AG09309 (cell line): ENCODE data around the gene FBXO11.
"Not testable (repeated sequence)": the region's sequence is repeated elsewhere in the genome, so short reads cannot be mapped to it uniquely, and the experiment has no call there.

ENCODE experiments used
- DNase-seq: peaks from one replicate; pipeline ENCODE4 v3.0.0-alpha.2; 2010; ENCODE audit warnings: low read depth
- H3K4me3 ChIP-seq: 2 replicates; pipeline ENCODE4 v1.5.1; 2011; ENCODE audit warnings: mild to moderate bottlenecking, low read depth, low read length, moderate library complexity; ENCODE audit not compliant: control insufficient read depth
- TF ChIP-seq, protein P1 (sequence below): IDR thresholded peaks from 2 replicates; pipeline ENCODE4 v1.5.1; 2011; ENCODE audit warnings: mild to moderate bottlenecking, low read depth, low read length, inconsistent platforms; ENCODE audit not compliant: insufficient read depth, control insufficient read depth; ENCODE audit errors: missing control alignments

FBXO11 gene

GRCh38 chr2:47905386-47906156, 727 bp downstream of the FBXO11 start:
- TF ChIP-seq, protein P1, sequence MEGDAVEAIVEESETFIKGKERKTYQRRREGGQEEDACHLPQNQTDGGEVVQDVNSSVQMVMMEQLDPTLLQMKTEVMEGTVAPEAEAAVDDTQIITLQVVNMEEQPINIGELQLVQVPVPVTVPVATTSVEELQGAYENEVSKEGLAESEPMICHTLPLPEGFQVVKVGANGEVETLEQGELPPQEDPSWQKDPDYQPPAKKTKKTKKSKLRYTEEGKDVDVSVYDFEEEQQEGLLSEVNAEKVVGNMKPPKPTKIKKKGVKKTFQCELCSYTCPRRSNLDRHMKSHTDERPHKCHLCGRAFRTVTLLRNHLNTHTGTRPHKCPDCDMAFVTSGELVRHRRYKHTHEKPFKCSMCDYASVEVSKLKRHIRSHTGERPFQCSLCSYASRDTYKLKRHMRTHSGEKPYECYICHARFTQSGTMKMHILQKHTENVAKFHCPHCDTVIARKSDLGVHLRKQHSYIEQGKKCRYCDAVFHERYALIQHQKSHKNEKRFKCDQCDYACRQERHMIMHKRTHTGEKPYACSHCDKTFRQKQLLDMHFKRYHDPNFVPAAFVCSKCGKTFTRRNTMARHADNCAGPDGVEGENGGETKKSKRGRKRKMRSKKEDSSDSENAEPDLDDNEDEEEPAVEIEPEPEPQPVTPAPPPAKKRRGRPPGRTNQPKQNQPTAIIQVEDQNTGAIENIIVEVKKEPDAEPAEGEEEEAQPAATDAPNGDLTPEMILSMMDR: no peak
- DNase-seq: no peak
- H3K4me3 ChIP-seq: peak overlapping the region; percentile 89

DNA sequence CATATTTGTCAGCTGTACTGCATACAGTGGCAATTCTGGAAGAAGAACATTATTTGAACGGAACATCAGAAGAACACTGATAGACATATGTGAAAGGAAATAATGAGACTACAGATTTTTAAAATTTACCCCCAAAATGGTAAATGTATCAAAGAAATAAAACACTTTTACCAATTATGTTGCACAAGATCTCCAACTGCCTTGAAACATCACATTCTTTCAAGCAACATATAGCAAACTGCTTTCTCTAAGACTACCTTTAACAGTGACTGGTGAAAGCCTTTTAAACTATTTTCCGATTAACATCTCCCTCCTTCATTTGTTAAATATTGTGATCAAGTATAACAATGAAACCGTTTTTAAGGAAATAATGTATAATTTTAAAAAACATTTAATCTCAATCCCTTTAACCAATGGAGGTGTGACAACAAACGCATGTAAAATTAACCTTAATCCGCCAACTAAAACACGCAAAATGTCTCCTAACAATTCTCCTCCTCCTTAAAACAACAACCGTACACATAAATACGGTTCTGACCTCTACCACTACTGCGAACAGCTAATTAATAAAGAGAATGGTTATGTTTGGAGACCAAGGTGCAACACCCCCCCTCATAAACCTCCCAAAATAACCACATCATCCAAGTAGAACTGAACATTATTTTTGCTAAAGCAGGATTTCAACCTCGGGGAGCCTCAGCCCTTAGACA, 2.4 kb downstream of the FBXO11 start:
- no peak for DNase-seq
- TF ChIP-seq, protein P1: no peak
- peak overlapping the region; percentile 89 for H3K4me3 ChIP-seq

DNA sequence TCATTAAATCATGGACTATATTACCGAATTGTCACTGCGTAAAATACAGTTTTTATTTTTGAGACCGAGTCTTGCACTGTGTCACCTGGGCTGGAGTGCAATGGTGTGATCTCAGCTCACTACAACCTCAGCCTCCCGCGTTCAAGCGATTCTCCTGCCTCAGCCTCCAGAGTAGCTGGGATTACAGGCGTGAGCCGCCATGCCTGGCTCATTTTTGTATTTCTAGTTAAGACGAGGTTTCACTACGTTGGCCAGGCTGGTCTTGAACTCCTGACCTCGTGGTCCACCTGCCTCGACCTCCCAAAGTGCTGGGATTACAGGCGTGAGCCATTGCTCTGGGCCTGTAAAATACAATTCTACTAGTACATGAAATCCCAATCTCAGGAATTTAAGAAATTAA, 4.4 kb downstream of the FBXO11 start:
- not testable (repeated sequence) for DNase-seq, H3K4me3 ChIP-seq

GRCh38 chr2:47900857-47901256, 5.4 kb downstream of the FBXO11 start:
- TF ChIP-seq, protein P1: no peak
- H3K4me3 ChIP-seq: no peak overlapping the region
- no peak for DNase-seq

GRCh38 chr2:47899915-47900816, 6.1 kb downstream of the FBXO11 start:
- H3K4me3 ChIP-seq: no peak overlapping the region
- TF ChIP-seq, protein P1: no peak
- no peak for DNase-seq

DNA sequence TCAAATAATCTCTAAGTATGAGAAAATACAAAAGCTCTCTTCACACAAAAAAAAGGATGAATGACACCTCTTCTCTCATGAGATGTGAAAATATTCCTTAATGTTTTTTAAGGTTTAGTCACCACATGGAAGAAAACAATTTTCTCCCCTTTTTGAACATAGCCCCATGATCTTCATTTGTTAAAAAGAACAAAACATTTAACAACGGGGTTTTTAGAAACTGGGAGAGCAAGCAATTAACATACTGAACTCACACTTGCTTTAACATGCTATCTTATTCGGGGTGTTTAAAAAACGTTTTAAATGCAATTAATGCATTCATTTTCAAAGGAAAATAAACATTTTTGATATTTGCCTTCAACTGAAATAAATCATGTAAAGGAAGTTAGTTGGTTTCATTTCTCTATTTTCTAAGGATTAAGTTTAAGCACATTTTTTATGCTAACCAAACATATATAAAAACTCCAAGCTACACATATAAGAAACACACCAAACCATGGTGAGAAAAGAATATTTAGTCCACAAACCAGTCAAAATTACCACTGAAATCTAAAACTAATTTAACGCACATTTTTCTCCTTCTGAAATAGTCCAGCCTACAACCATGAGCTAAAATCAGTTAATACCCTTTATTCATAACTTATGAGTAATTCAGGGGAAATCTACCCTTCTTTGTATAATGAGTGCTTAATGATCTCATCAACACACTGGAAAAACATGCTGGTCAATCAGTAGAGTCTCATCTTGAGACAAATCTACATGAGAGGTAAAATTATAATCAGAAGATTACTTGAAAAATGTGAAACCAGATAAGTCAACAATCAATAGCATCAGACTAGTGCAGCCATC, 8.2 kb downstream of the FBXO11 start:
- no peak for DNase-seq
- no peak overlapping the region for H3K4me3 ChIP-seq
- TF ChIP-seq, protein P1: no peak

- not testable (repeated sequence) for H3K4me3 ChIP-seq, DNase-seq
Measured at GRCh38 chr2:47897191-47897882, 9.0 kb downstream of the FBXO11 start.
